ENCODE data around the gene RAD51B. TPM values are rescaled to one million over a fixed set of nuclear protein-coding genes. Genes with fewer than 3 reads are reported as not detected.
A peak's percentile ranks its signal among the peaks of the same experiment; 100 is the strongest.

The RAD51B gene
- total RNA-seq, 4 donors from 2014 or later, result 6.2 to 39.9 (median 12.9) TPM

DNA sequence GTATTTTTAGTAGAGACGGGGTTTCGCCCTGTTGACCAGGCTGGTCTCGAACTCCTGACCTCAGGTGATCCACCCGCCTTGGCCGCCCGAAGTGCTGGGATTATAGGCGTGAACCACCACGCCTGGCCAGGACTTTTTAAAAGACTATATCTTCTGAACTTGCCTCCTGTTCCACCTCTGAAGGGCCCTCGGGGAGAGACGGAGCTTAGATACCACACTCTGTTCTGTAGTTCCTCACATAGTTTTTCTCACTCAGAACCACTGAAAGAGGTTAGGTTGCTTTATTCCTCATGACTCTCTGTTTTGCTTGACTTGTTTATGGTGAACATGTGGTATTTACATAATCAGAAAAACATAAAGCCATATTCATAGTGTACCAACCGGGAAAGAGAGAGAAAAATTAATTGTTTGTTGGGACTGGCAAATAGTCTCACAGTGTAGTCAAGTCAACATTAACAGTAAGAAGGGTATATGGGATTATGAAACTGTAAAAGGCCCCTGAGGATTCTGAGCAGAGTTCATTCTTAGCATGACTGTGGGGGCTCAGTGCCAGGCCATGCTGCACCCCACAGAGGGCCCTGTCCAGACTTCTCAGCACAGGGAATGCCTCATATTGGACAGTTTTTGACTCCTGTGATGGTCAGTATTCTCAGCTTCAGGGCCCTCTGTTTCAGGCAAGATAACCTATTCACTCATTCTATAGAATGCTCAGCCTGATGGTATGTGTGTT lies 631.0 kb downstream of the RAD51B start:
- Histone ChIP-seq H3K27ac (peak overlapping the region; percentile 18 to 66 (median 40)), H3K4me1 (peaks cover 4 to 38% (median 7%) of the 10 kb centered on the region in 3 donors), H3K4me3 (no peak overlapping the region), H3K9me3 (peaks cover 0 to 12% (median 0%) of the 10 kb centered on the region in 3 donors), H3K27me3 (no peaks in the 10 kb centered on the region), H3K36me3 (no peaks in the 10 kb centered on the region)
- no peak for TF ChIP-seq POLR2A (IDR thresholded peaks at IDR 0.05)
- TF ChIP-seq, protein P1, sequence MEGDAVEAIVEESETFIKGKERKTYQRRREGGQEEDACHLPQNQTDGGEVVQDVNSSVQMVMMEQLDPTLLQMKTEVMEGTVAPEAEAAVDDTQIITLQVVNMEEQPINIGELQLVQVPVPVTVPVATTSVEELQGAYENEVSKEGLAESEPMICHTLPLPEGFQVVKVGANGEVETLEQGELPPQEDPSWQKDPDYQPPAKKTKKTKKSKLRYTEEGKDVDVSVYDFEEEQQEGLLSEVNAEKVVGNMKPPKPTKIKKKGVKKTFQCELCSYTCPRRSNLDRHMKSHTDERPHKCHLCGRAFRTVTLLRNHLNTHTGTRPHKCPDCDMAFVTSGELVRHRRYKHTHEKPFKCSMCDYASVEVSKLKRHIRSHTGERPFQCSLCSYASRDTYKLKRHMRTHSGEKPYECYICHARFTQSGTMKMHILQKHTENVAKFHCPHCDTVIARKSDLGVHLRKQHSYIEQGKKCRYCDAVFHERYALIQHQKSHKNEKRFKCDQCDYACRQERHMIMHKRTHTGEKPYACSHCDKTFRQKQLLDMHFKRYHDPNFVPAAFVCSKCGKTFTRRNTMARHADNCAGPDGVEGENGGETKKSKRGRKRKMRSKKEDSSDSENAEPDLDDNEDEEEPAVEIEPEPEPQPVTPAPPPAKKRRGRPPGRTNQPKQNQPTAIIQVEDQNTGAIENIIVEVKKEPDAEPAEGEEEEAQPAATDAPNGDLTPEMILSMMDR (IDR thresholded peaks at IDR 0.05), result no peak
- WGBS, 2 donors, result 86 to 93% methylated on average over 8 to 11 of the region's 11 CpGs
- intact Hi-C loops (cut with DNase I), result no loop called here
- no peak for DNase-seq

GRCh38 chr14:68451696-68452373 lies 632.3 kb downstream of the RAD51B start:
- peaks cover 4 to 33% (median 7%) of the 10 kb centered on the region in 3 donors for H3K4me1 ChIP-seq
- no peaks in the 10 kb centered on the region for H3K36me3 ChIP-seq
- no peak for TF ChIP-seq POLR2A (IDR thresholded peaks at IDR 0.05)
- TF ChIP-seq, protein P1 (IDR thresholded peaks at IDR 0.05), result no peak
- 75 to 84% methylated on average over 3 to 4 of the region's 4 CpGs for WGBS, 2 donors
- no peaks in the 10 kb centered on the region for H3K27me3 ChIP-seq
- H3K27ac ChIP-seq, result peak overlapping the region in 3 of 4 donors; percentile 18 to 66 (median 59)
- H3K9me3 ChIP-seq, result peaks cover 0 to 12% (median 0%) of the 10 kb centered on the region in 3 donors
- no peak overlapping the region for H3K4me3 ChIP-seq
- intact Hi-C loops (cut with DNase I), result no loop called here
- no peak for DNase-seq

DNA sequence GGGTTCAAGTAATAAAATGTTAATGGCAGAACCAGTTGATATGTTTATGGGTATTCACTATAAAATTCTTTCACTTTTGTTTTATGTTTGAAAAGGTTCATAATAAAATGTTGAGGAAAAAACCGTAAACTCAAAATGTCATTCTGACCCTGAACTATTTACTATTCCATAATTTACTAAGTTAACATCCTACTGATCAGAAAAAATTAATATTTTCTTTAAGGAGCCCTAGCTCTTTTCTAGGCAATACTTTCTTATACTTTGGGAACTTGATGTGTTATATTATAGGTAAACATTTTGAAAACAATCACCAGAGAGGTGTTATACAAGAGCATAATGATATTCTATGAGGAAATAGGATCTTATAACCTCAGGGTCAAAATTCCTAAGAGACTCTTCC lies 638.7 kb downstream of the RAD51B start:
- Histone ChIP-seq H3K4me3 (no peak overlapping the region), H3K4me1 (peaks cover 13 to 31% (median 27%) of the 10 kb centered on the region in 3 donors), H3K36me3 (no peaks in the 10 kb centered on the region), H3K27me3 (no peaks in the 10 kb centered on the region), H3K27ac (peak overlapping the region in 3 of 4 donors; percentile 67 to 81 (median 79)), H3K9me3 (peaks cover 0 to 12% (median 0%) of the 10 kb centered on the region in 3 donors)
- WGBS, 2 donors, result 0 to 76% methylated on average over 1 of the region's 1 CpG
- intact Hi-C loops (cut with DNase I), result no loop called here
- TF ChIP-seq POLR2A (IDR thresholded peaks at IDR 0.05), result no peak
- TF ChIP-seq, protein P1 (IDR thresholded peaks at IDR 0.05), result no peak
- DNase-seq, result no peak

DNA sequence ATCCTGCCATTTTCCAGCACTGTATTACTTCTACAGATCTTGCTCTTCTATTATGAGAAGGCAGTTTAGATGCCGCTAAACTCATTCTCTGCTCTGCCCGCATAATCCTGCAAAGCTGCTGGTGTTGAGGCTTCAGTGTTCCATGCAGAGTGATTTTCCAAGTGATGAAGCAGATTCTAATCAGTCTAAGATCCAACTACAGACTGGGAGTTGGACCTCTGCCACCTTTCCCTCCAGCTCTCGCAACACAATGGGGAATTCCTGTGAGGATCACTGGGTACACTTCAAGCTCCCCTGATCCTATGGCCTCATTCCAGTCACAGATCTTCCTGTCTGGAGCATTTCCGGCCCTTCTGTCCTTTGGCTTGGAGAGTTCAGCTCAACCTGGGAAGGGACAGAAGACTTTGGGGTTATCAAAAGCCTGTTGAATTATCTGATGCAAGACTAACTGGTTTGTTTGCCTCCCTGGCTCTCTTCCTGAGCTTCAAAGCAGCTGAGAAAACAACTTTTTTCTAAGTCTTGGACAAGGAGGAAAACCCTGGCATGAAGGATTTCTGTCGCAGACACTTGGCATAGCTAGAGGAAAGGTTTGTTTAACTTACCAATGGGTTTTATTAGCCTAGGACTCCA lies 639.4 kb downstream of the RAD51B start:
- WGBS, 2 donors, result 13 to 23% methylated on average over 5 of the region's 5 CpGs
- TF ChIP-seq, protein P1 (IDR thresholded peaks at IDR 0.05), result no peak
- TF ChIP-seq POLR2A (IDR thresholded peaks at IDR 0.05), result no peak
- Histone ChIP-seq H3K27ac (peak overlapping the region; percentile 67 to 85 (median 80)), H3K4me3 (no peak overlapping the region), H3K27me3 (no peaks in the 10 kb centered on the region), H3K4me1 (peaks cover 13 to 31% (median 27%) of the 10 kb centered on the region in 3 donors), H3K36me3 (no peaks in the 10 kb centered on the region), H3K9me3 (peaks cover 0 to 12% (median 0%) of the 10 kb centered on the region in 3 donors)
- intact Hi-C loops (cut with DNase I), result no loop called here
- no peak for DNase-seq
